ENCODE data around the gene KRTAP4-8. TPM values are rescaled to one million over a fixed set of nuclear protein-coding genes. Genes with fewer than 3 reads are reported as not detected.

Gene KRTAP4-8
- total RNA-seq (2022; extraction: Qiagen RNA extraction) = not detected in 5 replicates

DNA sequence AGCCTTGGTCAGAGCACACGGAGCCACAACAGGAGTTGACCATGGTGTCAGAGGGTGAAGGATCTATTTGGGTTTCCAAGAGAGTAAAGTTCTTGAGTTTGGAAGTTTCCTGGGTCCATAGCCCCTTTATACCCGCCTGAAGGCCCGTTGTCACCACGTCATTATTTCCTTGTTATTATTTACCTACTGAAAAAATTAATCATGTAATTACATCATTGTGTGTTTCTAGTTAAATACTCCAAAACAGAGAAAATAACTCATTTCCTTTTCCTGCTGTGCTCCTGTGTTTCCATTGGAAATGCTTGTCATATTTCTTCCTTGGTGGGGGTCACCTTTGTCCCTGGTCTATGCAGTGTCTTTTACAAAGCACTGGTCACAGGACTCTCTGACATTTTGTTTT is at the start of gene KRTAP4-8:
Gene KRTAP4-8, minus strand, starts transcription at position 101 of the 400 bp plus-strand sequence. Its CDS starts 58 bp downstream, at position 43.

DNA sequence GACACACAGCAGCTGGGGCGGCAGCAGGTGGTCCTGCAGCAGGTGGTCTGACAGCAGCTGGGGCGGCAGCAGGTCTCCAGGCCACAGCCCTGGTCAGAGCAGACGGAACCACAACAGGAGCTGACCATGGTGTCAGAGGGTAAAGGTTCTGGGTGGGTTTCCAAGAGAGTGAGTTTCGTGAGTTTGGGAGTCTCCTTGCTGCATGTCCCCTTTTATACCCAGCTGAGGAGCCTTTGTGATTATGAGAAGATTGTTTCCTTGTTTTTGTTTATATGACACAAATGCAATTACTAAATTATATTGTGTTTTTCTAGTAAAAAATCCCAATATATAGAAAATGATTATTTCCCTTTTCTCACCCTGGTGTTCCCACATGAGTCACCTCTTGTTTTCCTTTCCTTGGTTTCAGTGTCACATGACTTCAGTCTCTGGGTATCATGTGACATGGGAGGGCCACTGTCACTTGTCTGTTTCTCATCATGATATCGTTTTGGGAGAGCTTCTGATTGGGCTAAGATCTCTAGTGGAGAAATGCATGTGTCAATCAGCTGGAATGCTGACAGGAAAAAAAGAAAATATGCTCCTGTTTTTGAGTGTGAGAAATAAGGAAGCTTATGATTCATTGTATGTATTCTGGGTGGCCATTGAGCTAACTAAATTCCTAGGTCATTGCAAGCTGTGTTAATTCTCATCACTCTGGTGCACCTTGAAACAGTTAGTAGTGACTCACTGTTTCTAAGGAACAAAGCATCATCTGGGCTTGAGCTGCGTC is 42.6 kb upstream of the KRTAP4-8 start, which contains the start of gene KRTAP4-6:
Gene KRTAP4-6, minus strand, starts transcription at position 185 of the 772 bp plus-strand sequence. Its CDS starts 57 bp downstream, at position 128.

DNA sequence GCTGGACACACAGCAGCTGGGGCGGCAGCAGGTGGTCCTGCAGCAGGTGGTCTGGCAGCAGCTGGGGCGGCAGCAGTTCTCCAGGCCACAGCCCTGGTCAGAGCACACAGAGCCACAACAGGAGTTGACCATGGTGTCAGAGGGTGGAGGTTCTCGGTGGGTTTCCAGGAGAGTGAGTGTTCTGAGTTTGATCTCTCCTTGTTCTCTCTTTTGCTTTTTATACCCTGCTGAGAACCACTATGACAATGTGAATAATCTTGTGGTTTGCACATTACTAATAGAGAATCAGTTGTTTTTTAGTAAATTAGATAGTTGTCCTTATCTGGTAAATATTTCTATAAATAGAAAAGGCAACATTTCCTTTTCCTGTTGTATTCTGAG is 26.0 kb upstream of the KRTAP4-8 start, which contains the start of gene KRTAP4-12:
Gene KRTAP4-12, minus strand, starts transcription at position 192 of the 381 bp plus-strand sequence. Its CDS starts 60 bp downstream, at position 132.

DNA sequence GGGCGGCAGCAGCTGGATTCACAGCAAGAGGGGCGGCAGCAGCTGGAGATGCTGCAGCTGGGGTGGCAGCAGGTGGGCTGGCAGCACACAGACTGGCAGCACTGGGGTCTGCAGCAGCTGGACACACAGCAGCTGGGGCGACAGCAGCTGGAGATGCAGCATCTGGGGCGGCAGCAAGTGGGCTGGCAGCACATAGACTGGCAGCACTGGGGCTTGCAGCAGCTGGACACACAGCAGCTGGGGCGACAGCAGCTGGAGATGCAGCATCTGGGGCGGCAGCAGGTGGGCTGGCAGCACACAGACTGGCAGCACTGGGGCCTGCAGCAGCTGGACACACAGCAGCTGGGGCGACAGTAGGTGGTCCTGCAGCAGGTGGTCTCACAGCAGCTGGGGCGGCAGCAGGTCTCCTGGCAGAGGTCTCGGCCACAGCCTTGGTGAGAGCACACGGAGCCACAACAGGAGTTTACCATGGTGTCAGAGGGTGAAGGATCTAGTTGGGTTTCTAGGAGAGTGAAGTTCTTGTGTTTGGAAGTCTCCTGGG is 20.0 kb upstream of the KRTAP4-8 start, which contains the start of gene KRTAP4-11:
Gene KRTAP4-11, minus strand, starts transcription at position 528 of the 541 bp plus-strand sequence. Its CDS starts 58 bp downstream, at position 470.

DNA sequence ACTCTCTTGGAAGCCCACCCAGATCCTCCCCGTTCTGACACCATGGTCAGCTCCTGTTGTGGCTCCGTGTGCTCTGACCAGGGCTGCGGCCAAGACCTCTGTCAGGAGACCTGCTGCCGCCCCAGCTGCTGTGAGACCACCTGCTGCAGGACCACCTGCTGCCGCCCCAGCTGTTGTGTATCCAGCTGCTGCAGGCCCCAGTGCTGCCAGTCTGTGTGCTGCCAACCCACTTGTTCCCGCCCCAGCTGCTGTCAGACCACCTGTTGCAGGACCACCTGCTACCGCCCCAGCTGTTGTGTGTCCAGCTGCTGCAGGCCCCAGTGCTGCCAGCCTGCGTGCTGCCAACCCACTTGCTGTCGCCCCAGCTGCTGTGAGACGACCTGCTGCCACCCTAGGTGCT is 7.4 kb upstream of the KRTAP4-8 start, which contains the start of gene KRTAP4-9:
Gene KRTAP4-9, plus strand, starts transcription at position 43 of the 400 bp plus-strand sequence. Its CDS starts 0 bp downstream, at position 43.

DNA sequence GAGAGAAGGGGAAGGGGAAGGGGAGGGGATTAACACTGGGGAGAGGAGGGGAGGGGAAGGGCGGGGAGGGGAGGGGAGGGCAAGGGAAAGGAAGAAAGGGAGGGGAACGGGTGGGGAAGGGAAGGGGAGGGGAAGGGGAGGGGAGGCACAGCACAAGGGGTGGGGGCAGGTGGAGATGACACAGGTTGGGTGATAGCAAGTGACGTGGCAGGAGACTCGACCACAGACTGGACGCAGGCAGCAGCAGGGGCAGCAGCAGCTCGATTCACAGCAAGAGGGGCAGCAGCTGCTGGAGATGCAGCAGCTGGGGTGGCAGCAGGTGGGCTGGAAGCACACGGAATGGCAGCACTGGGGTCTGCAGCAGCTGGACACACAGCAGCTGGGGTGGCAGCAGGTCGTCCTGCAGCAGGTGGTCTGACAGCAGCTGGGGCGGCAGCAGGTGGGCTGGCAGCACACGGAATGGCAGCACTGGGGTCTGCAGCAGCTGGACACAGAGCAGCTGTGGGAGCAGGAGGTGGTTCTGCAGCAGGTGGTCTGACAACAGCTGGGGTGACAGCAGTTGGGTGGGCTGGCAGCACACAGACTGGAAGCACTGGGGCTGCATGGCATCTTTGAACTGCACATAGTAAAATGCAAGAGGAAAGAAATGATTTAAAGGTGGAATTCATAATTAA is 3.8 kb upstream of the KRTAP4-8 start, which contains the start of gene KRTAP4-16:
Gene KRTAP4-16, minus strand, starts transcription at position 624 of the 674 bp plus-strand sequence. Its CDS starts 0 bp downstream, at position 624.

DNA sequence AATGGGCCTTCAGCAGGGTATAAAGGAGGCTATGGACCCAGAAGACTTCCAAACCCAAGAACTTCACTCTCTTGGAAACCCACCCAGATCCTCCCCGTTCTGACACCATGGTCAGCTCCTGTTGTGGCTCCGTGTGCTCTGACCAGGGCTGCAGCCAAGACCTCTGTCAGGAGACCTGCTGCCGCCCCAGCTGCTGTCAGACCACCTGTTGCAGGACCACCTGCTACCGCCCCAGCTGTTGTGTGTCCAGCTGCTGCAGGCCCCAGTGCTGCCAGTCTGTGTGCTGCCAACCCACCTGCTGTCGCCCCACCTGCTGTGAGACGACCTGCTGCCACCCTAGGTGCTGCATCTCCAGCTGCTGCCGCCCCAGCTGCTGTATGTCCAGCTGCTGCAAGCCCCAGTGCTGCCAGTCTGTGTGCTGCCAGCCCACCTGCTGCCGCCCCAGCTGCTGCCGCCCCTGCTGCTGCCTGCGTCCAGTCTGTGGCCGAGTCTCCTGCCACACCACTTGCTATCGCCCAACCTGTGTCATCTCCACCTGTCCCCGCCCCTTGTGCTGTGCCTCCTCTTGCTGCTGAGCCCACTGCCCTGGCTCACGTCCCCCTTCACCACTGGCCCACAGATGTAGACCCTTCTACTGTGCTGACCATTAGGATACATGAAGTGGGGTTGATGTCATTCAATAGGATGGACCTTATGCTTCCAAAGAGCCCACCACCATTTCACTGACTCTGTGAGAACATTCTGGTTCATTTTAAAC is 13.7 kb downstream of the KRTAP4-8 start, which contains the start of gene KRTAP4-7:
Gene KRTAP4-7, plus strand, starts transcription at position 51 of the 757 bp plus-strand sequence. Its CDS starts 57 bp downstream, at position 108.

DNA sequence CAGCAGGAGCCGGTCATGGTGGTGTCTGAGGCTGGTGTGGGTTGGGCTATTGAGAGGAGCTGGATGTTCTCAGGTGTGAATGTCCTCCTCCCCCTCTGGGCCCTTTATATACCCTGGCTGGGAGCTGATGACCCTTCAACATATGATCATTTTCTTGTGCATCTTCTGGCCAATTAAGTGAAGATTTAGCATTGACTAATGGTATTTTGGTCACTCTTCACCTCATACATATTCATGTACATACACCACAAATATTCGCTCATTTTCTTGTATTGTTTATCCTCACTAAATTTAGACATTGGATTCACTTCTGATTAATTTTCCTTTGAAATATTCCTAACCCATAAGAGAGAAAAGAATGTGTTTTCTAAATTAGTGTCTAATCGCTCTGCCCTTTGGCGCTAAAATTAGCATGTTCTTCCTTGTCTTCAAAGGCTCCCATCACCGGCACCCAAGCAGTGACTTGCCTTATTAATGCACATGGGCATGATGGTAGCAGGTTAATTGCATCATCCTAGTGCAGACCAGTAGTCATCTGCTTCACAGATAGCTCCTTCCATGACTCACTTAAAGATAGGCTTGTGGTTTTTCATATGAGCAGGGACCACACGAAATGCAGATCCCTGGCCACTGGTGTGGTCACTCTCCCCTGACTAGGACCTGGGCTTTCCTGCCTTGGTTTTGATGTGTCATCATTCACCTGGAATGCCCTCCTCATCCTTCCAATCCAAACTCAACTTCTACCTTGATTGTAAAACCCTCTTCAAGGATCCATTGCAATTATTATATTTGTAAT is 31.9 kb downstream of the KRTAP4-8 start, which contains the start of gene KRTAP2-4:
Gene KRTAP2-4, minus strand, starts transcription at position 51 of the 796 bp plus-strand sequence. Its CDS starts 34 bp downstream, at position 17.

DNA sequence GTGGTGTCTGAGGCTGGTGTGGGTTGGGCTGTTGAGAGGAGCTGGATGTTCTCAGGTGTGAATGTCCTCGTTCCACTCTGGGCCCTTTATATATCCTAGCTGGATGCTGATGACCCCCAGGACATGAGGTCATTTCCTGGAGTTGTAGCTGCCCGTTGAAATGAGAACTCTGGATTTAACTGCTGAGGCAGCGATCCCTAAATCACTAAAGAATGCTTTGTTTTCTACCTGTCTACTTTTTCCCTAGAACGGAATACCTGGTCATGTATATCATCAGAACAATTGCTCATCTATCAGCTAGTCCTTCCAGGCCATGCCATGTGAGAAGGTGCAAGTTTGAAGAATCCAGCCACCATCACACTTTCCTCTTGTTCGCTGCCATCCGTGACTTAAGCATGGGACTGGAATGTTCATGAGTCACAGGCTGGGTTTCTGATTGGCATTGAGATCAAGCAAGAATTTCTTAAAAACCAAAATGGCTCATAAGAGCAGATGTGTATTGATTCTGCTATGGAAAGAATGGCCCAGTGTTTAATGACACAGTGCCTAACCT is 37.8 kb downstream of the KRTAP4-8 start, which contains the start of gene KRTAP2-3:
Gene KRTAP2-3, minus strand, starts transcription at position 63 of the 553 bp plus-strand sequence. CDS start 64 bp downstream, outside the sequence.

DNA sequence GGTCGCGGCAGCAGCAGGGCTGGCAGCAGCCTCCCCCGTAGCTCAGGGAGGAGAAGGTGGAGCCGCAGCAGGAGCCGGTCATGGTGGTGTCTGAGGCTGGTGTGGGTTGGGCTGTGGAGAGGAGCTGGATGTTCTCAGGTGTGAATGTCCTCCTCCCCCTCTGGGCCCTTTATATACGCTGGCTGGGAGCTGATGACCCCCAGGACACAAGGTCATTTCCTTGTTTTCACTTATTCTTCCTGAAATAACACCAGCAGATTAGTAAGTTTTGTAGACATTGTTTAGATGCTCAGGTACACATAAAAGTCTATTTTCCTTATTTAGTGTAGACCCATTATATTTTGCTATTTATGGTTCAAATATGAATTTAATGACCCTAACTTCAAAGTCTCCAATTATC is 42.8 kb downstream of the KRTAP4-8 start, which contains the start of gene KRTAP2-2:
Gene KRTAP2-2, minus strand, starts transcription at position 101 of the 400 bp plus-strand sequence. Its CDS starts 19 bp downstream, at position 82.

Other genes with a start within 250 kb of the KRTAP4-8 start
- not detected in 5 replicates for gene KRT12, start 230.9 kb downstream of the KRTAP4-8 start, total RNA-seq (2022; extraction: Qiagen RNA extraction)
- gene KRT20, start 212.9 kb downstream of the KRTAP4-8 start, total RNA-seq (2022; extraction: Qiagen RNA extraction) = 0.14 to 0.41 TPM (median 0.17 TPM) in 5 replicates
- gene KRT23, start 160.5 kb downstream of the KRTAP4-8 start, total RNA-seq (2022; extraction: Qiagen RNA extraction) = 0.08 to 0.29 TPM (median 0.11 TPM) in 4 of 5 replicates, not detected in the other
- gene KRT39, start 131.2 kb downstream of the KRTAP4-8 start, total RNA-seq (2022; extraction: Qiagen RNA extraction) = not detected in 5 replicates
- gene KRT40, start 113.8 kb downstream of the KRTAP4-8 start, total RNA-seq (2022; extraction: Qiagen RNA extraction) = not detected in 5 replicates
- not detected in 5 replicates for gene KRTAP3-3, start 104.0 kb downstream of the KRTAP4-8 start, total RNA-seq (2022; extraction: Qiagen RNA extraction)
- gene KRTAP3-2, start 98.2 kb downstream of the KRTAP4-8 start, total RNA-seq (2022; extraction: Qiagen RNA extraction) = 0.26 to 0.44 TPM (median 0.29 TPM) in 5 replicates
- 0.24 TPM in 1 of 5 replicates, not detected in the others for gene KRTAP3-1, start 89.0 kb downstream of the KRTAP4-8 start, total RNA-seq (2022; extraction: Qiagen RNA extraction)
- not detected in 5 replicates for gene KRTAP1-5, start 70.9 kb downstream of the KRTAP4-8 start, total RNA-seq (2022; extraction: Qiagen RNA extraction)
- not detected in 5 replicates for gene KRTAP1-4, start 67.9 kb downstream of the KRTAP4-8 start, total RNA-seq (2022; extraction: Qiagen RNA extraction)
- gene KRTAP1-3, start 63.3 kb downstream of the KRTAP4-8 start, total RNA-seq (2022; extraction: Qiagen RNA extraction) = not detected in 5 replicates
- not detected in 5 replicates for gene KRTAP1-1, start 56.7 kb downstream of the KRTAP4-8 start, total RNA-seq (2022; extraction: Qiagen RNA extraction)
- gene KRTAP2-1, start 50.8 kb downstream of the KRTAP4-8 start, total RNA-seq (2022; extraction: Qiagen RNA extraction) = not detected in 5 replicates
- gene KRTAP2-2, start 42.9 kb downstream of the KRTAP4-8 start, total RNA-seq (2022; extraction: Qiagen RNA extraction) = not detected in 5 replicates
- 0.20 to 0.22 TPM in 2 of 5 replicates, not detected in the others for gene KRTAP2-3, start 38.0 kb downstream of the KRTAP4-8 start, total RNA-seq (2022; extraction: Qiagen RNA extraction)
- gene KRTAP2-4, start 32.3 kb downstream of the KRTAP4-8 start, total RNA-seq (2022; extraction: Qiagen RNA extraction) = not detected in 5 replicates
- not detected in 5 replicates for gene KRTAP4-7, start 14.0 kb downstream of the KRTAP4-8 start, total RNA-seq (2022; extraction: Qiagen RNA extraction)
- gene KRTAP4-16, start 4.1 kb upstream of the KRTAP4-8 start, total RNA-seq (2022; extraction: Qiagen RNA extraction) = not detected in 5 replicates
- gene KRTAP4-9, start 7.2 kb upstream of the KRTAP4-8 start, total RNA-seq (2022; extraction: Qiagen RNA extraction) = not detected in 5 replicates
- gene KRTAP4-11, start 20.2 kb upstream of the KRTAP4-8 start, total RNA-seq (2022; extraction: Qiagen RNA extraction) = not detected in 5 replicates
- not detected in 5 replicates for gene KRTAP4-12, start 26.0 kb upstream of the KRTAP4-8 start, total RNA-seq (2022; extraction: Qiagen RNA extraction)
- gene KRTAP4-6, start 42.4 kb upstream of the KRTAP4-8 start, total RNA-seq (2022; extraction: Qiagen RNA extraction) = not detected in 5 replicates
- not detected in 5 replicates for gene KRTAP4-5, start 51.7 kb upstream of the KRTAP4-8 start, total RNA-seq (2022; extraction: Qiagen RNA extraction)
- gene KRTAP4-4, start 62.6 kb upstream of the KRTAP4-8 start, total RNA-seq (2022; extraction: Qiagen RNA extraction) = not detected in 5 replicates
- gene KRTAP4-3, start 70.1 kb upstream of the KRTAP4-8 start, total RNA-seq (2022; extraction: Qiagen RNA extraction) = not detected in 5 replicates
- gene KRTAP4-2, start 80.1 kb upstream of the KRTAP4-8 start, total RNA-seq (2022; extraction: Qiagen RNA extraction) = not detected in 5 replicates
- gene KRTAP4-1, start 86.8 kb upstream of the KRTAP4-8 start, total RNA-seq (2022; extraction: Qiagen RNA extraction) = 0.10 to 0.29 TPM (median 0.16 TPM) in 3 of 5 replicates, not detected in the others
- gene KRTAP9-1, start 91.7 kb upstream of the KRTAP4-8 start, total RNA-seq (2022; extraction: Qiagen RNA extraction) = not detected in 5 replicates
- not detected in 5 replicates for gene KRTAP9-2, start 128.5 kb upstream of the KRTAP4-8 start, total RNA-seq (2022; extraction: Qiagen RNA extraction)
- not detected in 5 replicates for gene KRTAP9-3, start 134.3 kb upstream of the KRTAP4-8 start, total RNA-seq (2022; extraction: Qiagen RNA extraction)
- not detected in 5 replicates for gene KRTAP9-8, start 139.9 kb upstream of the KRTAP4-8 start, total RNA-seq (2022; extraction: Qiagen RNA extraction)
- gene KRTAP9-4, start 151.5 kb upstream of the KRTAP4-8 start, total RNA-seq (2022; extraction: Qiagen RNA extraction) = not detected in 5 replicates
- gene KRTAP9-9, start 157.2 kb upstream of the KRTAP4-8 start, total RNA-seq (2022; extraction: Qiagen RNA extraction) = not detected in 5 replicates
- gene KRTAP9-6, start 167.2 kb upstream of the KRTAP4-8 start, total RNA-seq (2022; extraction: Qiagen RNA extraction) = not detected in 5 replicates
- not detected in 5 replicates for gene KRTAP9-7, start 177.6 kb upstream of the KRTAP4-8 start, total RNA-seq (2022; extraction: Qiagen RNA extraction)
- not detected in 5 replicates for gene KRTAP29-1, start 204.7 kb upstream of the KRTAP4-8 start, total RNA-seq (2022; extraction: Qiagen RNA extraction)
- not detected in 5 replicates for gene KRTAP16-1, start 211.2 kb upstream of the KRTAP4-8 start, total RNA-seq (2022; extraction: Qiagen RNA extraction)
- gene KRTAP17-1, start 217.6 kb upstream of the KRTAP4-8 start, total RNA-seq (2022; extraction: Qiagen RNA extraction) = not detected in 5 replicates